Stimulated activated CD4-positive, alpha-beta T cell treated with anti-CD3 and anti-CD28 coated beads, TNF-alpha, amount 100 ng/mL, for 48 hours (primary cell): ENCODE data around the gene DUSP5.

Source experiments
- DNase-seq, 3 donors: peaks; one replicate each; pipeline ENCODE4 v3.0.0-alpha.2; 2020; ENCODE audit warnings: low read depth in 3 of 3

Gene DUSP5

GRCh38 chr10:110480387-110480786, 17.3 kb upstream of the DUSP5 start:
- DNase-seq: no peak

DNA sequence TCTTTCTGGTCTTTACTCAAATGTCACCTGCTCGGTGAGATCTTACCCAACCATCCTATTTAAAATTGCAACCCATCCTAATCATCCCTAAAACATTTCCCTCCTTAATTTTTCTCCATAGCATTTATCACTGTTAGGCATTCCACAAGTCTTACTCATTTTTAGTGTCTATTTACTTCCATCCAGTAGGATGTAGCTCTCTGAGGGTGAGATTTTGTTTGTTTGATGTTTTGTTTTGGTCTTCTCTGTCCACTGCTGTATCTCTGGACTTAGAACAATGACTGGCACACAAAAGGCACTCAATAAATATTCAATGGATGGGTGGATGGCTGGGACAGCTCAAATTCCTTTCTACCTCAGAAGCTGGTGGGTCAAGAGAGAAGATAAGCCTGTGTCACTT, 15.8 kb upstream of the DUSP5 start:
- DNase-seq: no peak

DNA sequence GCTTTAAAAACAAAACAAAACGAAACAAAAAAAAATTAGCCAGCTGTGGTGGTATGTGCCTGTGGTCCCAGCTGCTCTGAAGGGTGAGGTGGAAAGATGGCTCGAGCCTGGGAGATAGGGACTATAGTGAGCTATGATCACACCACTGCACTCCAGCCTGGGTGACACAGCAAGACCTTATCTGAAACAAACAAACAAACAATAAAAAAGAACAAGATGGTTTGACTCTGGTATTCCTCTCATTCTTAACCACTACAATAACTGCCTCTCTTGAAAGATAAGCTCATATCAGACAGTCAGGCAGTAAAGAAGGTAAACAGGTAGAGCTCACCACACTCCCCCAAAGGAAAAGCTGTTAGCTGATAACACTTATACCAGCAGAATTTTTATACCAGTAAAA, 14.1 kb upstream of the DUSP5 start:
- DNase-seq: no peak

DNA sequence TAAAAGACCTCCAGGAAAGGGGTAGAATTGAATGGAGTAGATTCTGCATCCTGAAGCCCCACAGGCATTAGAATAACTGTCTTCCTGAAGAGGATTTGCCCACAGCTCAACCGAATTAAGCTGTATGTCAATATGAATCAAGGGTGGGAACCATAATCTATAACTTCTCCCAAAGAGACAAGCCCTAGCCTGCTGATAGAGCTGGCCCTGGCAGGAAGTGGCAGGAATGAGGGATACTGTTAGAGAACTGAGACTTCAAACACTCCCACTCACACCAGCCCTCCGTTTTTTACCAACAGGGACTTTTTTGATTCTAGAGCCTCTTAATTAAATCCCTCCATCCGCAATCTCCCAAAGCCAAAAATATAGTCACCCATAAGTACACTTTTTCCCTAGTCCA, 12.2 kb upstream of the DUSP5 start:
- no peak for DNase-seq

DNA sequence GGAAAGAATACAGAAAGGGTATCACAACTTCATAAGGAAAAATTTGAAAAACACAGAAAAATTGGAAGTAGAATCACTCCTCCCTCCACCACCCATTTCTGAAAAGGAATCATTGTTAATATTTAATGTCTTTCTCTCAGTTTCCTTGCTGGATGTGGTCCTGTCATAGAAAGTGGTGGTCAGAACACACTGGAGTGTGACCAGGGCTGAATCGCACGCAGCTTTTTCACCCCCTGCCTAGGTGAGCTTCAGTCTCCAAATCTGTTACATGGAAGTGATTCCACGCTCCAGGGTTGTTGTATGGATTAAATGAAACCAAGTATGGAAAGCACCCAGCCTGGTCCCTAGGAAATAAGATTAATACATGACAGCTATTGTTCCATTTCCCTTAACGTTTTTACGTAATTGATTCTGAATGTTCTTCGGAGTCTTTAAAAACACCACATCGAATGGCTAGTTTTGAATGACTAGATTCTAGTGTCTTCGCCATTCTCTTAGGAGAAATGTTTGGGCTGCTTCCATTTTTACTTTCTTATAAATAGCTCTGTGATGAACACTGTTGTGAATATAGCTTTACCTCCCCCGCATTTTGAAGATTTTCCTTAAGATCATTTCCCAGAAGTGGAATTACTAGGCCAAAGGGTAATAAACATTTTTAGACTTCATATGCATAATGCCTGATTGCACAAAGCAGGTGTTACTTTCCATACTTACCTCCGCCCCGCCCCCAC, 10.9 kb upstream of the DUSP5 start:
- DNase-seq: no peak

GRCh38 chr10:110487411-110488331, 10.0 kb upstream of the DUSP5 start:
- no peak for DNase-seq

DNA sequence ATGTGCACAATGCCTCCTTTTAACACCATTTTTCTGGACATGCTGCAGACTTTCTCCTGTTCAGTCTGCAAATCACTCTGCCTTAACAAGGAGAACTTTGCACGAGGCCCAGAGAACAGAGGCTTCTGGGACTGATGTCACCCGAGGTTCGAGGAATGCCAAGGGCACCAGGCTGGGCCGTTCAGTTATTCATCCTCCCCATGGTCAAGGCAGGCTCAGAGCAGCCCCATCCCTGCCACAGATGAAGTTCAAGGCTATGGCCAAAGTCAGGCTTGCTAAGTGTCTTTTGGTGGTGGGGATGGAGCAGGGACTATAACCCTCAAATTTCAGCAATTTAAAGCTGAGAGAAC, 9.4 kb upstream of the DUSP5 start:
- no peak for DNase-seq

DNA sequence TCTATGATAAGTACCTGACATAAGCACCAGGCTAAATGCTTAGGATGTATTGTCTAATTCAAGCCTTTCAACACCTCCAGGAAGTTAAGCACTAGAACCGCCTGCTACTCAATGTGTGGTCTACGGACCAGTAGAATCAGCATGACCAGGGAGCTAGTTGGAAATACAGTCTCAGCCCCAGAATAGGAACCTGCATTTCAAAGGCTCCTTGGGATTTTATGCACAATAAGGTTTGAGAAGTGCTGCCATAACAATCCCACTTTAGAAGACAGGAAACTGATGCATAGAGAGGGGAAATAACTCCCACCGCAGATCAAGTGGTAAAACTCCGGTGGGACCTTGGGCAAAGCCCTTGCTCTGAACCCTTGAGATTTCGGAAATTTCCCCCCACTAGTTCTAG, 8.8 kb upstream of the DUSP5 start:
- DNase-seq: no peak

DNA sequence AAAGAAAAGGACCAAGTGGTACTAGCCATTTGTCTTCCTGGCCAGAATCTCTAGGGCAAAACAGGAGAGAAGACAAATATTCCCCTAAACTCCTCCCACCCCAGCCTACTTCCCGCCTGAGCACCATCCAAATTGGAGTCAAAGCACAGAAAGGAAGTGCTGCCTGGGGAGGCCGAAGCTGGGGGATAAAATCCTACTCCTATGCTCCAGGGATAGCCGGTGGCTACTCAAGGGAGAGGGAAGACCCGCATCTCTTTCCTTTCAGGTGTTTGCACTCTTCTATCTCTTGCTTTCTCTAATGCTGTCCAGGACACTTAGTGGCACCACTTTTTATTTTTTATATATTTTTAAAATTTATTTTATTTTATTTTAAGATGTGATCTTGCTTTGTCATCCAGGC, 7.1 kb upstream of the DUSP5 start:
- DNase-seq: no peak

- DNase-seq: no peak
Measured at GRCh38 chr10:110491346-110491745, 6.4 kb upstream of the DUSP5 start.

DNA sequence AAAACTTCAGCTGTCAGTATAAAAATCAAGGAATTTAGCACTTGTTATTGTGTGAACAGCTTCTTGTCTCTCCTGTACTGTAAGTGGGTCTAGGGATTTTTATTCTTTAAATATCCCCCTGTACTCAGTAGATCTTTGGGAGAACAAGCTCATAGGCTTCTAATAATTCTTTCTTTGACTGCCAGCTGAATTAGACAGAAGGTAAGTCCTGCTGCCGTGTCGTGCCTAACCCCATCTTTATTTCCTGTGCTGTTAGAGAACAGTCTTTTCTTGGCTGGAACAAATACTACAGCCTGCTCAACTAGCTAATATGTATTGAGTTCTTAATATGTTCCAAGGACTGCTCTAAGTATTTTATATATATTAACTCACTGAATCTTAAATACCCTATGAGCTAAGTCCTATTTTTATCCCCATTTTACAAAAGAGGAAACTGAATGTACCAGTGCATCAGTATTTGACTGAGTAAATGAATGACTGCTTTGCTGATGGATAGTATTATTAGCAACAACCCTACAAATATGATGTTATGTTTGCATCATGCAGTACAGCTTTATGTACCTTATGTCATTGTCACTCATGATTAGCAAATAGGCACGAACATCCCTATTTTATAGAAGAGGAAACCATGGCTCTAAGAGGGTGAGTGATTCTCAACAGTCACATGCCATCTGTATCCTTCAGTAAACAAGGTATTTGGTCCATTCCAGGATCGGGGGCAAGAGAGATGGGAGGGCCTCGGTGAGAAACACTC, 5.5 kb upstream of the DUSP5 start:
- no peak for DNase-seq

DNA sequence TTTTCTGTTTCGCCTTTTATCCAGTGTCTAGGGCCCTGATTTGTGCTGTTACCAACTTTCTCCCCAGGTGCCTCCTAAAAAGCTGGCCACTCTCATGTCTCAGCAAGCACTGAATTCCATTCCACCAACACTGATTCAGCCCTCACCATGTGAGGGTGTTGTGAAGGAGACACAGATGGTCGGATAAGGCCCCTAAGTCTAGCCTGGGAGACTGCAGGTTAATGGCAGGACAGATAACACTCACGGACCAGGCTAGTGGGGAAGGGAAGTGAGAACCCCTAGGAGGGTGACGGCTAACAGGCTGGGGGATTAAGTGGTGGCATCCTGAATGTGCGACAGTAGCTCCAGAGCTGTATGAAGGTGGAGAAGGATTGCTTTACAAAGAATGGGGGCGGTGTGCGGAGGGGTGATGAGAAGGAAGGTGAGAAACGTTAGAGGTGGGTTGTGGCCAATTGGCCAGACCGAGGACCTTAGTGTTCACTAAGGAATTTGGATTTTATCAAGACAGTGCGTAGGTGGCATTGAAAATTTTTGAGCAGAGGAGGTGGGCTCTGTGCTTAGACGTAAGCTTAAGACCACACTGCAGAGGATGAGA, 3.8 kb upstream of the DUSP5 start:
- no peak for DNase-seq

DNA sequence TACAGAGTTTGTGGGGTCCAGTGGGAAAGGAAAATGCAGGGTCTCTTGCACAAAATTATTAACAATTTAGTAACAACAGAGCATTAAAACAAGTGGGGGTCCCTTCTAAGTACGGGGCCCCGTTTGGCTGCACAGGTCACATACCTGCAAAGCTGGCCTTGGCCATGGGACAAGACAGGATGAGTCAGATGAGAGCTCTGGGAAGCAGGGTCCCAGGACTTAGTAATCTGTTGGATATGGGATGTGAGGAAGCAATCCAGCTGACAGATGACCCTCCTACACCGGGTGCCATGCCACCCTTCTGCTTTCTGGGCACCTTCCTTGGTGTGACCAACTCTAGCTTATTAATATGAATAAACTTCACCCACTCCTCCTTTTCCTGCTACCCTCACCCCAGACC, 3.2 kb upstream of the DUSP5 start:
- DNase-seq: no peak

DNA sequence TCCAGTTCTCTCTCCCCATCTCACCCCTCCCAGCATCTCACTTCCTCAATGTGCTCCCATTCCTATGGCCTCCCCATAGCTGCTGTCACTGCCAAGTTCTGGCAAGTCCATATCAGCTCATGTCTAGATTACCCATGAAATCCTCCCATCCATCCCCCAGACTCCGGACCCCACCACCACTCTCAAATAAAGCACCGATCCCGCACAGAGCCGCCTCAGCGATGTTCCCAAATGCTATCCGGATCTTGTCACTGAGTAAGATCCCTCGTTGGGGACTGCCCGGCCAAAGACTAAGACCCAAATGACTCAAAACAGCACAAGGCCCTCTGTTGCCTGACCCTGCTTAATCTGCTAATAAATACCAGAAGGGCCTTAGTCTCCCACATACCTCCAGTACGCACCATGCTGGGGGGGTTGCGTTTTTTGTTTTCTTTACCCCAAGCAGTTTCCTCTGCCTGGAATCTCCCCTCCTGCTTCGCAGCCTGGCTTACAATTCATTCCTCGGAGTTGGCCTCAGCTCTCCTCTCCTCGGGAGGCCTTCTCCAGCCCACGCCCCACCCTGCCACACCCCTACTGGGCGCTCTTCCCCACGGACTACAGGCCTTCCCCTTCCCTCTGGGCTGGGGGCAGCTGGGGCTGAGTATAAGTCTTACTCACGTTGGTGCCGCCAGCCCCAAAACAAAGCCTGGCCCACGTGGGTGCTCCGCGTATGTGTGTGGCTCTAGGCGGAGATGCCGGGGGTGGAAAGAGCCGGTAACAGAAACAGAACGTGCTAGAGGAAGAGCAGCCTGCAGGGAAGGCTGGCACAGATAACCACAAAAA, 1.8 kb upstream of the DUSP5 start:
- DNase-seq: peak in 2 of 3 donors; percentile 51 to 65

- no peak for DNase-seq
Measured at GRCh38 chr10:110496553-110497437, 912 bp upstream of the DUSP5 start.

- peak in 1 of 3 donors; percentile 38 for DNase-seq
Measured at GRCh38 chr10:110498087-110498981, 627 bp downstream of the DUSP5 start.

- no peak for DNase-seq
Measured at GRCh38 chr10:110498982-110499795, 1.5 kb downstream of the DUSP5 start.

GRCh38 chr10:110499796-110500514, 2.2 kb downstream of the DUSP5 start:
- DNase-seq: no peak
